ENCODE results near the gene CSAD.

CSAD gene

DNA sequence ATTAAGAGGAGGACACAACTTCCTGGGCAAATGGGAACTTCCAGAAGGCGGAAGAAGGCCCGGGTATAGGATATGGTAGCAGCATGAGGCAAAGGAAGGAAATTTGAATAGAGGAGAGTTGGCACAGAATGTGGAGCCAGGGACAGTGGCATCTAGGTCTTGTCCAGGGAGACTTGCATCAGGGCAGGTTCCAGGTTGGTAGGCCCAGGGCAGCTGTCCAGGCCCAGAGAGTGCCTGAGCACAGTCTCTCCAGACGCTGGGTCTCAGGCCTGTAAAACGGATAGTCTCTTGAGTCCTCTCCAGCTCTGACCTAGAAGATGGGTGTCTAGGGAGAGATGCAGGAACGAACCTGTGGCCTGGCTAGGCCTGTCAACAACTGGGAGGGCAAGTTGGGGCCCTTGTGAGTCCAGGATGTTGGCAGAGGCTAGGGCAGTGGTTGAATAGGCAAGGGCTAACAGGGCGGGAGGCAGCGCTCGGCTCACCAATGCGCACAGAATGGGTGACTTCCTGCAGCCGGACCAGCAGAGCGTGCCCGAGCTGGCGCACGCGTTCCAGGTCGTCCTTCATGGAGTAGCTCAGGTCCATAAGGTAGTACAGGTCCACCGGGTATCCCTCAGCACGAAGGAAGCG is 16.4 kb upstream of the CSAD start:
- DNase-seq = no peak
- Mint-ChIP-seq H3K9me3 (no peaks in the 10 kb centered on the region), H3K4me1 (ENCODE audit: low read depth) (peaks cover 56% of the 10 kb centered on the region), H3K4me3 (no peak overlapping the region), H3K36me3 (ENCODE audit: low read depth) (peaks cover 84% of the 10 kb centered on the region), H3K27me3 (no peaks in the 10 kb centered on the region), H3K27ac (peak overlapping the region; percentile 59)

DNA sequence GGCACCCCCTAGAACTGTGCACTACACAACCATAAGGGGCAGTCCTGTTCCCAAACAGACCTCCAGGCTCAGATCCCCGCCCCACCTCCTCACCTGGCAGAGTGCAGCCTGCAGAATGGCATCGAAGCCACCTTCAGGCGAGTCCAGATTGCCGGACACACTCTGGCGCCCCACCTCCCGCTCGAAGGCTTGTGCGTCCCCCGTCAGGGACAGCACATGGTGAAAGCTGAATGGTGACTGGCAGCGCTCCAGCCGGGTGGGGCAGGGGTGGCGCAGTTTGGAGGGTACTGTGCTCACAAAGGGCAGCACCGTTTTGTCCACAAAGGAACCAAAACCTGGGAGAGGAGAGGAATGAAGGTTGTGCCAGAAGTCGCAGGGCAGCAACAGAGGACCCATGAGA is 15.8 kb upstream of the CSAD start:
- peaks cover 53% of the 10 kb centered on the region for H3K4me1 Mint-ChIP-seq (ENCODE audit: low read depth)
- H3K9me3 Mint-ChIP-seq = no peaks in the 10 kb centered on the region
- peaks cover 87% of the 10 kb centered on the region for H3K36me3 Mint-ChIP-seq (ENCODE audit: low read depth)

DNA sequence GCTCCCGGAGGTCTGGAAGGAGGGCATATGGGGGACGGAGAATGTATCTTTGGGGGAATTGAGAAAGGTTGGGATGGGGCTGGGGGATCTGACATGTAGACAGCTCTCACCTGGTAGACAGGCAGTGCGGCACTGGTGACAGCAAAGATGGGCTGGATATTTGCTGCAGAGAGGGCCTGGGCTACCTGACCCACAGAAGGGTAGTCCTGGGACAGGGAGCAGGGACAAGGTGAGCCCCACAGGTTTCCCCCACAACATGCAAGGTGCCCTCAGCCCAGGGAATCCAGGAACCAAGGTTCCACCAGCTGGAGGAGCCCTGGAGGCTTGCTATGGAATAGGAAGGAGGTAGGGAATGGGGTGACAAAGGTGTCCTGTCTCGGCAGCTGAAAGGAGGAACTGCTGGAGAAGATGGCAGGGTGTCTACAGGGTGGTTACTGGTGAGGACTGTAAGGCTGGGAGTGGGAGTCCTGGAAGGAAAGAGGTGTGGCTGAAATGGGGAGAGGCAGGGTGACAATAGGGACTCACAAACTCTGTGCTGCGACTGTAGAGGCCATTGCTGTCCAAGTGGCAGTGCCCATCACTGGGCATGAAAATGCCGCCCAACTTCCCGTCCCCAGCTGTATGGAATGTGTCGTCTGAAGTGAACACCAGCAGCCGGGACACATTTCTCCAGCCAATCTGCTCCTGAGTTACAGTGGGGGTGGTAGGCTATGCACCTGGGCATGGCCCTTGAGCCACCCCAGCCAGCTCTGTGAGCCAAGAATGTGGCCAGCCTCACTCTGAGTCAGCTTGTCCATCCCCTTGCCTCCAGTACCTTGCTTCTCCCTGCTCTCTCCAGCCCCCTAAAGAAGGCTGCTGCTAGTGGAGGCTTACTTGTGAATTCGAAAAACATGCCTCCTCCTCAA is 15.0 kb upstream of the CSAD start:
- H3K4me3 Mint-ChIP-seq = no peak overlapping the region
- peaks cover 50% of the 10 kb centered on the region for H3K4me1 Mint-ChIP-seq (ENCODE audit: low read depth)
- peak overlapping the region; percentile 73 for H3K27ac Mint-ChIP-seq

More for the DNA sequence above, 15.8 kb upstream of the CSAD start:
- H3K27ac Mint-ChIP-seq = peak overlapping the region; percentile 59
- no peak for DNase-seq
- no peaks in the 10 kb centered on the region for H3K27me3 Mint-ChIP-seq
- no peak overlapping the region for H3K4me3 Mint-ChIP-seq

DNA sequence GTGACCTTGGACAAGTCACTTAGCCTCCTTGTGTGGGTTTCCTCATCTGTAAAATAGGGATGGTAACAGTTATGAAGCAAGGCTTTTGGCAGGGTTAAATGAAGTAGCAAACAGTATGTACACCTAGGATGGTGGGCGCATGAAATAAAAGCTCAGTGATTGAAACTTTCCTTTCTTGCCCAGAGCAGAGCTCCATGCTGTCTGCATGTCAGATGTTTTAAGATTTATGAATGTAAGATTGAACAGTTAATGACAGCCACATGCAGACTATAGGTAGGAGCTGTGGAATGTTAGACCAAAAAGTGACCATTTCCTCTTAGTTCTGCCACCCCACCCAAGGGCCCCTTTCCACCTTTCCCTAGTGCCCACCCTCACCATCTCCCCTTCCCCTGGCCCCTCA is 14.2 kb upstream of the CSAD start:
- Mint-ChIP-seq H3K36me3 (ENCODE audit: low read depth) (peaks cover 88% of the 10 kb centered on the region), H3K4me3 (no peak overlapping the region), H3K9me3 (no peaks in the 10 kb centered on the region), H3K4me1 (ENCODE audit: low read depth) (peaks cover 48% of the 10 kb centered on the region), H3K27me3 (no peaks in the 10 kb centered on the region), H3K27ac (peak overlapping the region; percentile 73)
- DNase-seq = no peak

More for the DNA sequence above, 15.0 kb upstream of the CSAD start:
- no peak for DNase-seq
- Mint-ChIP-seq H3K36me3 (ENCODE audit: low read depth) (peaks cover 88% of the 10 kb centered on the region), H3K27me3 (no peaks in the 10 kb centered on the region), H3K9me3 (no peaks in the 10 kb centered on the region)

DNA sequence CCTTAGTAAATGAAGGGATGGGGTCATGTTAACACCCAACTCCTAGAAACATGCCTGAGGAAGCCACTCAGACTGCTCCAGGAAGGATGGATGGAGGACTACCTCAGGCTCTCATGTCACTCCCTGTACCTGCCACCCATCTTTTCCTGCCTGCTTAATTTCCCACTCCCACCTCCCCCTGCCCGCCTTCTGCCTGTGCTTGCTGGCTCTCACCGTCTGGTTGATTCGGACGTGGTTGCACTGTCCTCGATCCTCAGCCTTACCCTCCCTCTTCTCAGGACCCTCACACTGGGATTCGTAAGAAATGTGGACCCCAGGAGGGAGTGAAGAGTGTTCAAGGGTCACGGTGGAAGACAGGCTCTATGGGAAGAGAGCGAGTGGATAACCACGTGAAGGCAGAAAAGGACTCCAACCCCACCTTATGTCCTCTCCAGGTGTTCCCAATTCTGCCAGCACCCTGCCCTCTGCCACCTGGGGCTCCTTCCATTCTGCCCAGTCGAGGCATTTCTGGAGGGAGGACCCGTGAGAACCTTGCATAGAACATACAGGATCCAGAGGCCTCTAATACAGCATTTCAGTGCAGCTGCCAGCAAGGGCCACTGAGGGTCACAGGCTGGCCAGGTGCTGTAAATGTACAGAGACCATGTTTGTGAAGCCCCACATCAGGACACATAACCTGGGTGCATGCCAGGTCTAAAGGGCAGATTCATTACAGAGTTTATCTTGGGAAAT is 13.4 kb upstream of the CSAD start:
- Mint-ChIP-seq H3K27me3 (no peaks in the 10 kb centered on the region), H3K4me3 (no peak overlapping the region), H3K36me3 (ENCODE audit: low read depth) (peaks cover 90% of the 10 kb centered on the region), H3K9me3 (no peaks in the 10 kb centered on the region), H3K4me1 (ENCODE audit: low read depth) (peaks cover 46% of the 10 kb centered on the region), H3K27ac (peak overlapping the region; percentile 84)
- DNase-seq = no peak

DNA sequence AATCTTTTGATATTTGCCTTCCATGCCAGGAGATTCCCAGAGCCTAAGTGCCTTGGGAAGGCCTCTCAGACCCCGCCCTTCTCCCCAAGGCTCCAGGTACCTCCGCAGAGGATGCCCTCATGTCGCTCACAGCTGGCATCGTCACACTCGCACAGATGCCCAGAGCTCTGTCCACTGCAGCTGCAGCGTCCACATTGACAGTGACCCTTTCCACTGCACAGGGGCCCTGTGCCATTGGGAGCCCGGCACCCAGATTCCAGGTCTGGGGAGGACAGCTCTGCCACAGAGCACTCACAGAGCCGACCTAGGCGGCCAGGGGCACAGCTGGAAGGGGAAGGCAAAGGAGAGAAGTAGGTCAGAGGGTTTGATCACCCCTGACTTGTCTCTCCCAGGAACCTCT is 12.3 kb upstream of the CSAD start:
- H3K4me1 Mint-ChIP-seq (ENCODE audit: low read depth) = peaks cover 39% of the 10 kb centered on the region
- no peak overlapping the region for H3K4me3 Mint-ChIP-seq
- H3K9me3 Mint-ChIP-seq = no peaks in the 10 kb centered on the region
- no peaks in the 10 kb centered on the region for H3K27me3 Mint-ChIP-seq
- peaks cover 93% of the 10 kb centered on the region for H3K36me3 Mint-ChIP-seq (ENCODE audit: low read depth)
- DNase-seq = no peak
- H3K27ac Mint-ChIP-seq = peak overlapping the region; percentile 84

DNA sequence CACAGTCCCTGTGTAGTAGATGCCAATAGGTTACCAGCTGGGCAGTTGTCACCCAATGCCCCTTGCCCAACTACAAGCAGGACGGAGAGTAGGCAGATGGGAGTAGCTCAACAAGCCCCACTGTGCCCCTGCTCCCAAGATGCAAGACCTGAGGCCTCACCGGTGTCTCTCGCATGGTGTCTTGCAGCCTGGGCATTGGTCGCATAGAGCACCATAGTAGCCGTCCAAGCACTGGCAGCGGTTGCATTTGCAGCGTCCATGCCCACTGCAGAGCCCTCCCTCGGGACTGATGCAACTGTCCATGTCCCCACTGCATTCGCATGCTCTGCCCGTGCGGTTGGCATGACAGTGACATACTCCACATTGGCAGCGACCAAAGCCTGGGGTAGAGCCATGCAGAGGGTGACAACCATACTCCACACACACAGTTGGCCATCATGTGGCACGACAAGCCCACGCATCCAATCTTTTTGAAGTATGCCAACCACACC is 11.9 kb upstream of the CSAD start:
- Mint-ChIP-seq H3K27me3 (no peaks in the 10 kb centered on the region), H3K36me3 (ENCODE audit: low read depth) (peaks cover 95% of the 10 kb centered on the region), H3K4me3 (no peak overlapping the region), H3K4me1 (ENCODE audit: low read depth) (peaks cover 35% of the 10 kb centered on the region), H3K9me3 (no peaks in the 10 kb centered on the region), H3K27ac (peak overlapping the region; percentile 84)
- DNase-seq = no peak

DNA sequence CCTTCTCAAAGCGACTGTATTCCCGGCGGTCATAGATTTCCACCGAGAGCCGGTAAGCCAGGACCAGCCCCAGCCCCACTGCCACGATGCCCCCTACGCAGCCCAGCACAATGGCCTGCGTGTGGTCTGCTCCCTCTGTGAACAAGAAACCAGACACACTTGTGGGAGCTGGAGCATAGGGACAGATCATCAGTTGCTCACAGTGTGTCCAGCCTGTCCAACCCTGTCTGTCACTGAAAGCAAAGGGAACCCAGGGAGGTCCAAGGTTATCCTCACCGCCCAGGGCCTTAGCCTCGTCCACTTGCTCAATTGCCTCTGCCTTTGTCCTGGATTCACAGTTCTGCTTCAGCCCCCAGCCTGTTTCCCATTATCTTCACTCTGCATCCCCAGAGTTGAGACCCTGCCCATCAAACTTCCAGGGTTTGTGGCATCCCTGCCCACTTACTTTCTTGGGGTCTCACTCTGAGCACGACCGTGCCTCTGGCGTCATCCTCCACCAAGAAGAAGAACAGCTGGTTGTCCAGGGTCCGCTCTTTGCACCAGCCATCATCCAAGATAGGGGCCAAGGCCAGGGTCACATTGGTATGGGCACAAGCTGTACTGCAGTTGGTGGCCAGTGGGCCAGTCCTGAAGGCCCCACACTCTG is 11.3 kb upstream of the CSAD start:
- peaks cover 96% of the 10 kb centered on the region for H3K36me3 Mint-ChIP-seq (ENCODE audit: low read depth)
- H3K4me1 Mint-ChIP-seq (ENCODE audit: low read depth) = peaks cover 32% of the 10 kb centered on the region
- no peak overlapping the region for H3K4me3 Mint-ChIP-seq

DNA sequence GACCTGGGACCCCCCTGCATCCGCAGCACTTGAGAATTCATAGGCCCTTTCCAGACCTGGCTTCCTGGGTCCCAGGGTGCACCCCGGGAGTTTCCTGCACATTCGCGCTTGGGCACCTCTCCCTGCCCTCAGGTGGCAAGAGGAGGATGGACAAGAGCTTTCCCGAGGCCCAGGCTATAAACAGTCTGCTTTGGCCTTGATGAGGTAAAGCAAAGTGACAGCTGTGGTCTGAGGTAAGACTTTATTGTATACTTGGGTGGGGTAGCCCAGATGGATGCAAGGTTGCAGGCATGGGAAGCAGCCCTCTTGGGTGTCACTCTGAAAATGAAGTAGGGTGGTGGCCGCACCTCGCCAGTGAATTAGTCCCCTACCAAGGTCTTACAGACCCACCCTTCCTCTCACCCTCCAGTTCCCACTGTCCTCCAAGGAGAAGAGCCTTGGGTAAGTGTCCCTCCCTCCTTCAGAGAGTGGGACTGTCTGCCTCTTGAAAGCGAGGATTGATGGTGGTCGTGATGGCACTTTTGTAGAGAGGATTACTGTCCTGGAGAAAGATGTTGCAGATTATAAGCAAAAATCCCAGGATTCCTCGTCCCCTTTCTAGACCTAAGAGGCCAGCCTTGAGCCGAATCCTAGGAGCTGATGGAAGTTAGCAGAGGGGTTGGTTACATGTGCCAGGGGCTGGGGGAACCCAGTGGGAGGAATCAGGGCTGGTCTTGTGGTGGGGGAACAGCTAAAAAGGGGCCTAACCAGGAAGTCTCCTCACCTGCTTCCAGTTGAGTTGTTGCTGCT is 10.6 kb upstream of the CSAD start:
- DNase-seq = no peak
- Mint-ChIP-seq H3K27ac (peak overlapping the region; percentile 63), H3K4me3 (no peak overlapping the region), H3K4me1 (ENCODE audit: low read depth) (peaks cover 26% of the 10 kb centered on the region), H3K9me3 (no peaks in the 10 kb centered on the region), H3K36me3 (ENCODE audit: low read depth) (peaks cover 96% of the 10 kb centered on the region), H3K27me3 (no peaks in the 10 kb centered on the region)

More for the DNA sequence above, 11.3 kb upstream of the CSAD start:
- peak overlapping the region; percentile 63 for H3K27ac Mint-ChIP-seq
- no peak for DNase-seq
- no peaks in the 10 kb centered on the region for H3K9me3 Mint-ChIP-seq
- no peaks in the 10 kb centered on the region for H3K27me3 Mint-ChIP-seq

DNA sequence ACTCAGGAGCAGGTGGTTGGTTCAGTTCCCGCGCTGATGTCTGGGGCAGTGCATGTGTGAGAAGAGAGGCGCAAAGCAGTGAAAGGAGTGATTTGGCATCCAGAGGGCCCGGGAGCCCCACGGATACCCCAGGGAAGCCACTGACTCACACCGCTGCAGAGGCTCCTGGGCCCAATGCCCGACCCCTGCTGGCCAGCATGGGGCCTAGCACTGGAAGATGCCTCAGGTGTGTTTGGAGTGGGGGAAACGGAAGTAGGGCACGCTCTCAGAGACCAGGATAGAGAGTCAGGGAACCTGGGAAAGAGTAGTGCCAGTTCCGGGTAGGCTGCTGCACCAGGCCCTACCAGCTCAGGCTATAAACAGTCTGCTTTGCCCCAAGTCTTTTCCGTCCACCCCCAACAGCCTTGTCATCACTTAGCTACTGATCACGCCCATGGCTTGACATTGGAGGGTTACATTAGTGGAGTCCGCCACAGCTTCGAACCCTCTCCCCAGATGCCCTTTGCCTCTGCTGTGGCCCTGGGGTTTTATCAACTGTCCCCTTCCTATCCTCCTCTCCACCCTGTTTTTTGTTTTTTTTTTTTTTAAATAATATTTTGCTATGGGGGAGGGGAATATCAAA is 9.5 kb upstream of the CSAD start:
- Mint-ChIP-seq H3K9me3 (no peaks in the 10 kb centered on the region), H3K27me3 (no peaks in the 10 kb centered on the region), H3K4me1 (ENCODE audit: low read depth) (peaks cover 25% of the 10 kb centered on the region), H3K27ac (peak overlapping the region; percentile 82), H3K4me3 (no peak overlapping the region), H3K36me3 (ENCODE audit: low read depth) (peaks cover 96% of the 10 kb centered on the region)
- DNase-seq = peak; percentile 67

DNA sequence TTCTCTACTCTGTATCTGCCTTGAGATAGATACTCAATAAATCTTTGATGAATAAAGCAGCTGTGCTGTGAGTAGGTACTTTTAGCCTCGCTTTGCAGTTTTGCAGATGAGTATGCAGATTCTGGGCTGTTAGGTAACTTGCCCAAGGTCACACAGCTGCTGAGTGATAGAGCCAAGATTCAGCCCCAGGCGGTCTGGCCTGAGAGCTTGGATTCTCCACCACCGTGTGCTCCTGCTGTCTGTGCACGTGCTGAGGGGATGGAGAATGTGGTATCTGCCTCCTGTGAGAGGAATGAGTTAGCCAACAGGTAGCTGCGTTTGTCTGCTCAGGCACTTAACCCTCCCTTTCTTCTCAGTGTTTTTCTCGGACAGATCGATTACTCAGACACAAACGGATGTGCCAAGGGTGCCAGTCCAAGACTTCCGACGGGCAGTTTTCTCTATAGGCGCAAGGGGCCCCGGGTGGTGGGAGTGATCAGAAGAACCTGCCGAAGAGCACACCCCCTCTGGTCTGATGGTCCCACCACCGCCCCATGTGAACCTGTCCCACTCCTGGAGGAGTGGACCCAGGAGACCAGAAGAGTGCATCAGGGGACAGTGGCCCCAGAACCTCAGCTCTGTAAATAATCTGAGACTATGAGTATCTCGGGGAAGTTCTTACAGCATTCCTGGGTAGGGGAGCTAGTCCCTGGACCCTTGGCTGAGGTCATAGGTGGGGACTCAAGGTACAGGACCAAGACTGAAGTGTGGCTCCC is 6.6 kb upstream of the CSAD start:
- no peak for DNase-seq

DNA sequence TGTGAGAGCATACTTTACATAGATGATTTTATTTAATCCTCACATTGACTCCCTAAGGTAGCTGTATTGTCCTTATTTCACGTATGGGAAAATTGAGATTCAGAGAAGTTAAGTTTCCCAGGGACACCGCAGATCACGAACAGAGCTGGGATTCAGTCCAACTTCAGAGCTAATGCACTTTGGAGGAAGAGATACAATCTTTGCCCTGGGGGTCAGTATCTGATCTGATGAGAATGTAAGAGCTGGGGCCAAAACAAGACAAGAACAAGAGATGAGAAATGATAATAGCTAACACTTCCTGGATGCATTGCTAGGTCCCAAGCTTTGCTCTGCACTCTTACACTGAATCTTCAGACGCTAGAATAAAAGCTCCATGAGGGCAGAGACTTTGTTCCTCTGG is 6.0 kb upstream of the CSAD start:
- peaks cover 54% of the 10 kb centered on the region for H3K4me1 Mint-ChIP-seq (ENCODE audit: low read depth)
- H3K36me3 Mint-ChIP-seq (ENCODE audit: low read depth) = peaks cover 96% of the 10 kb centered on the region
- DNase-seq = no peak
- no peak overlapping the region for H3K27ac Mint-ChIP-seq
- no peak overlapping the region for H3K4me3 Mint-ChIP-seq
- H3K9me3 Mint-ChIP-seq = no peaks in the 10 kb centered on the region
- no peaks in the 10 kb centered on the region for H3K27me3 Mint-ChIP-seq

More for the DNA sequence above, 6.6 kb upstream of the CSAD start:
- peaks cover 51% of the 10 kb centered on the region for H3K4me1 Mint-ChIP-seq (ENCODE audit: low read depth)
- H3K27ac Mint-ChIP-seq = peak overlapping the region; percentile 76
- H3K27me3 Mint-ChIP-seq = no peaks in the 10 kb centered on the region
- H3K36me3 Mint-ChIP-seq (ENCODE audit: low read depth) = peaks cover 96% of the 10 kb centered on the region
- no peaks in the 10 kb centered on the region for H3K9me3 Mint-ChIP-seq
- H3K4me3 Mint-ChIP-seq = no peak overlapping the region

Measured in activated T-cell treated with anti-CD3 and anti-CD28 coated beads, Interleukin-2, amount 50 U/mL, for 24 hours (primary cell).